Right ventricle myocardium superior (tissue), 1 donor: ENCODE measurements around the gene IBA57. TPM values are rescaled to one million over a fixed set of nuclear protein-coding genes. Genes with fewer than 3 reads are reported as not detected.

ENCODE experiments used
- total RNA-seq: library from RNA; stranded (reverse); fragmentation: NEBNext Ultra II Directional; extraction: Animal tissue kit (Norgen Biotek cat#: 25700); gene quantifications from one replicate; pipeline ENCODE4 v1.2.1, GENCODE V29; 2021
- donor health status: DM: no; HTN: yes; CAD: no; lungs with severe emphysema.

IBA57 gene
- total RNA-seq, 1 donor from 2014 or later = 14.8 TPM

Other genes starting within 250 kb of the IBA57 start
- gene WNT9A, start 217.9 kb upstream of the IBA57 start, total RNA-seq = 0.59 TPM
- not detected for gene WNT3A, start 158.8 kb upstream of the IBA57 start, total RNA-seq
- 251 TPM for gene ARF1, start 83.1 kb upstream of the IBA57 start, total RNA-seq
- gene C1orf35, start 62.5 kb upstream of the IBA57 start, total RNA-seq = 7.3 TPM
- gene MRPL55, start 56.5 kb upstream of the IBA57 start, total RNA-seq = 65.6 TPM
- gene GUK1, start 25.5 kb upstream of the IBA57 start, total RNA-seq = 143 TPM
- 1.6 TPM for gene GJC2, start 15.9 kb upstream of the IBA57 start, total RNA-seq
- 316 TPM for gene OBSCN, start 42.2 kb downstream of the IBA57 start, total RNA-seq
- gene TRIM11, start 241.0 kb downstream of the IBA57 start, total RNA-seq = 6.2 TPM